Activated naive CD4-positive, alpha-beta T cell treated with anti-CD3 and anti-CD28 coated beads for 36 hours (primary cell): Measurements from ENCODE around the gene TOMM34. TPM values are rescaled to one million over a fixed set of nuclear protein-coding genes. Genes with fewer than 3 reads are reported as not detected.

Experiments
- CTCF ChIA-PET: fragments of 350-600 bp; sonication (Branson Sonifier 250); formaldehyde crosslinking; loops from one replicate; lab custom pipeline; 2021; ENCODE audit warnings: antibody characterized with exemption; lab: Charles Lee
- DNase-seq: peaks from one replicate; pipeline ENCODE4 v3.0.0-alpha.2; 2020
- H3K27ac Mint-ChIP-seq: one replicate; pipeline ENCODE4 v1.8.0; 2021; ENCODE audit warnings: mild to moderate bottlenecking, mixed read lengths
- H3K27me3 Mint-ChIP-seq: one replicate; pipeline ENCODE4 v1.8.0; 2021; ENCODE audit warnings: low read depth, mixed read lengths
- H3K36me3 Mint-ChIP-seq: one replicate; pipeline ENCODE4 v1.8.0; 2021; ENCODE audit warnings: low read depth, mixed read lengths
- H3K4me1 Mint-ChIP-seq: one replicate; pipeline ENCODE4 v1.8.0; 2021; ENCODE audit warnings: low read depth, mixed read lengths
- H3K4me3 Mint-ChIP-seq: one replicate; pipeline ENCODE4 v1.8.0; 2021; ENCODE audit warnings: mild to moderate bottlenecking, moderate library complexity, mixed read lengths
- H3K9me3 Mint-ChIP-seq: one replicate; pipeline ENCODE4 v1.8.0; 2021; ENCODE audit warnings: mixed read lengths
- intact Hi-C: fragments of 100-400 bp; cut with micrococcal nuclease; formaldehyde crosslinking; loops from one replicate; pipeline ENCODE4 v1.15.1; 2023
- total RNA-seq, 2 experiments: library from RNA; stranded (reverse); gene quantifications; one replicate each; pipeline ENCODE4 v1.2.3, GENCODE V29; 2021

TOMM34 gene
- total RNA-seq, 2 experiments from 2014 or later: 44.0 to 45.9 TPM

- peaks cover 2% of the 10 kb centered on the region for H3K9me3 Mint-ChIP-seq
- CTCF ChIA-PET: interaction anchor here (1.1 to 1.6 kb wide), 2 partner anchors 9 to 135 kb away, joined by 4 read pairs; no protein-coding TSS in a partner anchor
- H3K27me3 Mint-ChIP-seq: no peaks in the 10 kb centered on the region
- H3K4me1 Mint-ChIP-seq: peaks cover 70% of the 10 kb centered on the region
- H3K27ac Mint-ChIP-seq: peak overlapping the region; percentile 97
- H3K36me3 Mint-ChIP-seq: peaks cover 20% of the 10 kb centered on the region
- no peak for DNase-seq
- intact Hi-C loops: loop anchor here (10.0 kb wide), 1 partner anchor 746 kb away; the partner anchor contains the start of gene OSER1
- peak overlapping the region; percentile 17 for H3K4me3 Mint-ChIP-seq
These were observed 1.0 kb upstream of the TOMM34 start for GRCh38 chr20:44961011-44961869.

- CTCF ChIA-PET: interaction anchor here (1.0 to 1.7 kb wide), 7 partner anchors 9 to 139 kb away, joined by 3 to 6 read pairs (median 3); no protein-coding TSS in a partner anchor
- peak overlapping the region; percentile 97 for H3K27ac Mint-ChIP-seq
- peak; percentile 85 for DNase-seq
- H3K4me1 Mint-ChIP-seq: peaks cover 64% of the 10 kb centered on the region
- intact Hi-C loops: loop anchor here (1.0 to 10.0 kb wide), 7 partner anchors 12 to 745 kb away; partner anchors contain the start of genes OSER1 and PABPC1L
- no peaks in the 10 kb centered on the region for H3K27me3 Mint-ChIP-seq
- H3K36me3 Mint-ChIP-seq: peaks cover 36% of the 10 kb centered on the region
- H3K9me3 Mint-ChIP-seq: peaks cover 2% of the 10 kb centered on the region
- H3K4me3 Mint-ChIP-seq: peak overlapping the region; percentile 93
These were observed 527 bp downstream of the TOMM34 start for GRCh38 chr20:44959638-44960102.

- Mint-ChIP-seq H3K9me3 (peaks cover 2% of the 10 kb centered on the region), H3K27me3 (no peaks in the 10 kb centered on the region), H3K4me3 (peak overlapping the region; percentile 93), H3K27ac (peak overlapping the region; percentile 97), H3K4me1 (peaks cover 64% of the 10 kb centered on the region), H3K36me3 (peaks cover 38% of the 10 kb centered on the region)
- intact Hi-C loops: loop anchor here (1.0 to 2.0 kb wide), 4 partner anchors 12 to 212 kb away; partner anchors contain the start of gene PABPC1L
- CTCF ChIA-PET: interaction anchor here (0.6 to 1.7 kb wide), 10 partner anchors 9 to 211 kb away, joined by 3 to 6 read pairs (median 3); no protein-coding TSS in a partner anchor
- DNase-seq: no peak
These were observed 1.0 kb downstream of the TOMM34 start for GRCh38 chr20:44959082-44959637.

GRCh38 chr20:44958276-44958675 is 1.9 kb downstream of the TOMM34 start:
- intact Hi-C loops: loop anchor here (2.0 kb wide), 2 partner anchors 139 to 211 kb away; no protein-coding TSS in a partner anchor
- Mint-ChIP-seq H3K27me3 (no peaks in the 10 kb centered on the region), H3K27ac (no peak overlapping the region), H3K9me3 (peaks cover 2% of the 10 kb centered on the region), H3K36me3 (peaks cover 47% of the 10 kb centered on the region), H3K4me3 (peak overlapping the region; percentile 93), H3K4me1 (peaks cover 63% of the 10 kb centered on the region)
- no peak for DNase-seq
- CTCF ChIA-PET: interaction anchor here (0.7 to 1.7 kb wide), 6 partner anchors 10 to 336 kb away, joined by 3 to 6 read pairs (median 3); no protein-coding TSS in a partner anchor

- Mint-ChIP-seq H3K4me3 (no peak overlapping the region), H3K27ac (no peak overlapping the region), H3K4me1 (peaks cover 58% of the 10 kb centered on the region), H3K27me3 (no peaks in the 10 kb centered on the region), H3K9me3 (no peaks in the 10 kb centered on the region), H3K36me3 (peaks cover 62% of the 10 kb centered on the region)
- intact Hi-C loops: no loop called here
- no peak for DNase-seq
- CTCF ChIA-PET: interaction anchor here (0.7 to 1.3 kb wide), 2 partner anchors 46 to 139 kb away, joined by 3 to 5 read pairs; no protein-coding TSS in a partner anchor
These were observed 3.8 kb downstream of the TOMM34 start for GRCh38 chr20:44956410-44956809.

- peaks cover 69% of the 10 kb centered on the region for H3K36me3 Mint-ChIP-seq
- intact Hi-C loops: no loop called here
- H3K4me3 Mint-ChIP-seq: no peak overlapping the region
- H3K9me3 Mint-ChIP-seq: no peaks in the 10 kb centered on the region
- no peak for DNase-seq
- CTCF ChIA-PET: interaction anchor here (1.0 kb wide), 1 partner anchor 141 kb away, joined by 3 read pairs; no protein-coding TSS in a partner anchor
- peaks cover 48% of the 10 kb centered on the region for H3K4me1 Mint-ChIP-seq
- no peak overlapping the region for H3K27ac Mint-ChIP-seq
- no peaks in the 10 kb centered on the region for H3K27me3 Mint-ChIP-seq
These were observed 4.9 kb downstream of the TOMM34 start for GRCh38 chr20:44955270-44955669.

GRCh38 chr20:44954211-44954610 is 6.0 kb downstream of the TOMM34 start:
- CTCF ChIA-PET: interaction anchor here (1.0 kb wide), 1 partner anchor 142 kb away, joined by 3 read pairs; no protein-coding TSS in a partner anchor
- no peaks in the 10 kb centered on the region for H3K9me3 Mint-ChIP-seq
- DNase-seq: no peak
- H3K4me3 Mint-ChIP-seq: no peak overlapping the region
- intact Hi-C loops: no loop called here
- no peak overlapping the region for H3K27ac Mint-ChIP-seq
- H3K27me3 Mint-ChIP-seq: no peaks in the 10 kb centered on the region
- H3K4me1 Mint-ChIP-seq: peaks cover 43% of the 10 kb centered on the region
- H3K36me3 Mint-ChIP-seq: peaks cover 73% of the 10 kb centered on the region

- H3K27me3 Mint-ChIP-seq: no peaks in the 10 kb centered on the region
- intact Hi-C loops: no loop called here
- H3K9me3 Mint-ChIP-seq: no peaks in the 10 kb centered on the region
- H3K4me1 Mint-ChIP-seq: peaks cover 28% of the 10 kb centered on the region
- no peak overlapping the region for H3K4me3 Mint-ChIP-seq
- CTCF ChIA-PET: no interaction called here
- DNase-seq: no peak
- no peak overlapping the region for H3K27ac Mint-ChIP-seq
- H3K36me3 Mint-ChIP-seq: peaks cover 67% of the 10 kb centered on the region
These were observed 7.5 kb downstream of the TOMM34 start for GRCh38 chr20:44952731-44953130.

- no peak overlapping the region for H3K27ac Mint-ChIP-seq
- peaks cover 67% of the 10 kb centered on the region for H3K36me3 Mint-ChIP-seq
- no peak for DNase-seq
- H3K27me3 Mint-ChIP-seq: no peaks in the 10 kb centered on the region
- H3K9me3 Mint-ChIP-seq: no peaks in the 10 kb centered on the region
- no peak overlapping the region for H3K4me3 Mint-ChIP-seq
- CTCF ChIA-PET: interaction anchor here (1.3 kb wide), 1 partner anchor 10 kb away, joined by 3 read pairs; the partner anchor contains the start of gene TOMM34
- H3K4me1 Mint-ChIP-seq: peaks cover 16% of the 10 kb centered on the region
- intact Hi-C loops: no loop called here
These were observed 9.8 kb downstream of the TOMM34 start for GRCh38 chr20:44950368-44950767.

GRCh38 chr20:44948513-44948912 is 11.7 kb downstream of the TOMM34 start:
- H3K9me3 Mint-ChIP-seq: no peaks in the 10 kb centered on the region
- no peak overlapping the region for H3K4me3 Mint-ChIP-seq
- CTCF ChIA-PET: interaction anchor here (1.0 to 1.5 kb wide), 3 partner anchors 10 to 163 kb away, joined by 3 to 4 read pairs (median 4); no protein-coding TSS in a partner anchor
- H3K4me1 Mint-ChIP-seq: peaks cover 9% of the 10 kb centered on the region
- no peak overlapping the region for H3K27ac Mint-ChIP-seq
- H3K36me3 Mint-ChIP-seq: peaks cover 62% of the 10 kb centered on the region
- no peak for DNase-seq
- intact Hi-C loops: no loop called here
- no peaks in the 10 kb centered on the region for H3K27me3 Mint-ChIP-seq

- Mint-ChIP-seq H3K4me3 (no peak overlapping the region), H3K27ac (no peak overlapping the region), H3K4me1 (peaks cover 5% of the 10 kb centered on the region), H3K27me3 (no peaks in the 10 kb centered on the region), H3K9me3 (no peaks in the 10 kb centered on the region), H3K36me3 (peaks cover 60% of the 10 kb centered on the region)
- CTCF ChIA-PET: interaction anchor here (1.0 to 1.5 kb wide), 3 partner anchors 10 to 163 kb away, joined by 3 to 4 read pairs (median 4); no protein-coding TSS in a partner anchor
- DNase-seq: no peak
- intact Hi-C loops: no loop called here
These were observed 12.1 kb downstream of the TOMM34 start for GRCh38 chr20:44948107-44948506.
